Tibial nerve (tissue), 4 donors: ENCODE data around the gene POMP. TPM values are rescaled to one million over a fixed set of nuclear protein-coding genes. Genes with fewer than 3 reads are reported as not detected.

Source experiments
- DNase-seq, 2 donors: peaks; one replicate each; pipeline ENCODE4 v3.0.0-alpha.2; 2019; ENCODE audit warnings: low spot score in 2 of 2
- H3K27ac ChIP-seq, 4 donors: fragments of 200-600 bp; sonication (generic) in 3 of 4; one replicate each; pipeline ENCODE4 v1.5.1; 2017 to 2019; ENCODE audit warnings: mild to moderate bottlenecking in 1 of 4
- H3K27me3 ChIP-seq, 2 donors: fragments of 200-600 bp; sonication (generic) in 1 of 2; one replicate each; pipeline versions ENCODE4 v1.5.1 to v1.6.0; 2017 to 2019
- H3K36me3 ChIP-seq, 3 donors: fragments of 200-600 bp; sonication (generic); one replicate each; pipeline ENCODE4 v1.5.1; 2018 to 2019
- H3K4me1 ChIP-seq, 4 donors: fragments of 200-600 bp; sonication (generic) in 3 of 4; one replicate each; pipeline ENCODE4 v1.5.1; 2017 to 2019
- H3K4me3 ChIP-seq, 4 donors: fragments of 200-600 bp; sonication (generic) in 3 of 4; one replicate each; pipeline ENCODE4 v1.5.1; 2017 to 2019; ENCODE audit warnings: mild to moderate bottlenecking in 1 of 4, moderate library complexity in 1 of 4
- H3K9me3 ChIP-seq, 4 donors: fragments of 200-600 bp; sonication (generic) in 3 of 4; one replicate each; pipeline ENCODE4 v1.5.1; 2017 to 2019
- CTCF ChIP-seq, 5 experiments: fragments of 200-600 bp in 3 of 5; fragments of 450-650 bp in 2 of 5; sonication (generic) in 3 of 5; IDR thresholded peaks; one replicate each; pipeline ENCODE4 v1.5.1; 2016 to 2019; ENCODE audit warnings: antibody characterized with exemption in 5 of 5, mild to moderate bottlenecking in 3 of 5, moderate library complexity in 2 of 5
- EP300 ChIP-seq, 2 donors: sonication (generic); formaldehyde crosslinking; IDR thresholded peaks; one replicate each; pipeline ENCODE4 v1.6.1; 2017; ENCODE audit warnings: antibody characterized with exemption in 2 of 2, mild to moderate bottlenecking in 1 of 2
- POLR2A ChIP-seq, 2 donors: fragments of 450-650 bp; IDR thresholded peaks; one replicate each; pipeline ENCODE4 v1.6.1; 2017; ENCODE audit warnings: antibody characterized with exemption in 2 of 2, mild to moderate bottlenecking in 2 of 2, moderate library complexity in 2 of 2
- WGBS, 2 donors: methylation state at CpG; one replicate each; pipeline ENCODE4 v1.1.5; 2018; 5-methylcytosine and 5-hydroxymethylcytosine counted together
- total RNA-seq, 4 donors: library from RNA; depleted of rRNA; stranded (reverse); fragments of >200 nt; gene quantifications; one replicate each; pipeline ENCODE4 v1.1.0, GENCODE V29; 2016

The POMP gene
- total RNA-seq, 4 donors from 2014 or later = 37.5 to 60.3 (median 52.0) TPM

- Histone ChIP-seq H3K27ac (peak overlapping the region in 2 of 4 donors; percentile 34 to 67), H3K27me3 (no peaks in the 10 kb centered on the region), H3K9me3 (no peaks in the 10 kb centered on the region), H3K36me3 (no peaks in the 10 kb centered on the region), H3K4me3 (no peak overlapping the region), H3K4me1 (peaks cover 0 to 5% (median 0%) of the 10 kb centered on the region in 4 donors)
- 80 to 83% methylated on average over 5 of the region's 5 CpGs for WGBS, 2 donors
- TF ChIP-seq POLR2A (IDR thresholded peaks at IDR 0.05) = no peak
- no peak for TF ChIP-seq CTCF (IDR thresholded peaks at IDR 0.05)
- TF ChIP-seq EP300 (IDR thresholded peaks at IDR 0.05) = peak in 1 of 2 donors; percentile 66
- DNase-seq = no peak
Observed at GRCh38 chr13:28621449-28621848, 37.5 kb upstream of the POMP start.

- Histone ChIP-seq H3K4me1 (peaks cover 0 to 5% (median 0%) of the 10 kb centered on the region in 4 donors), H3K27ac (peak overlapping the region in 2 of 4 donors; percentile 34 to 67), H3K9me3 (no peaks in the 10 kb centered on the region), H3K27me3 (no peaks in the 10 kb centered on the region), H3K36me3 (no peaks in the 10 kb centered on the region), H3K4me3 (no peak overlapping the region)
- WGBS, 2 donors = 83 to 93% methylated on average over 8 of the region's 8 CpGs
- TF ChIP-seq EP300 (IDR thresholded peaks at IDR 0.05) = peak in 1 of 2 donors; percentile 79
- TF ChIP-seq POLR2A (IDR thresholded peaks at IDR 0.05) = no peak
- no peak for TF ChIP-seq CTCF (IDR thresholded peaks at IDR 0.05)
- peak in 1 of 2 donors; percentile 42 for DNase-seq
Observed at GRCh38 chr13:28622286-28622685, 36.6 kb upstream of the POMP start.

- H3K4me3 ChIP-seq = no peak overlapping the region
- H3K4me1 ChIP-seq = peaks cover 0 to 5% (median 0%) of the 10 kb centered on the region in 4 donors
- TF ChIP-seq EP300 (IDR thresholded peaks at IDR 0.05) (no peak), CTCF (IDR thresholded peaks at IDR 0.05) (no peak), POLR2A (IDR thresholded peaks at IDR 0.05) (no peak)
- H3K36me3 ChIP-seq = no peaks in the 10 kb centered on the region
- 47 to 51% methylated on average over 14 to 15 of the region's 15 CpGs for WGBS, 2 donors
- no peaks in the 10 kb centered on the region for H3K27me3 ChIP-seq
- DNase-seq = no peak
- H3K27ac ChIP-seq = peak overlapping the region in 1 of 4 donors; percentile 43
- no peaks in the 10 kb centered on the region for H3K9me3 ChIP-seq
Observed at GRCh38 chr13:28623782-28624706, 34.9 kb upstream of the POMP start.

GRCh38 chr13:28624707-28625432 lies 34.1 kb upstream of the POMP start:
- peaks cover 0 to 5% (median 0%) of the 10 kb centered on the region in 4 donors for H3K4me1 ChIP-seq
- H3K36me3 ChIP-seq = no peaks in the 10 kb centered on the region
- H3K4me3 ChIP-seq = no peak overlapping the region
- no peaks in the 10 kb centered on the region for H3K9me3 ChIP-seq
- no peaks in the 10 kb centered on the region for H3K27me3 ChIP-seq
- no peak for TF ChIP-seq EP300 (IDR thresholded peaks at IDR 0.05)
- no peak for TF ChIP-seq POLR2A (IDR thresholded peaks at IDR 0.05)
- no peak for TF ChIP-seq CTCF (IDR thresholded peaks at IDR 0.05)
- WGBS, 2 donors = 70 to 79% methylated on average over 7 to 10 of the region's 11 CpGs
- DNase-seq = no peak
- H3K27ac ChIP-seq = no peak overlapping the region
